HG02943 (cell line): Measurements from ENCODE around the gene ATM.
"Not testable (repeated sequence)": the region's sequence is repeated elsewhere in the genome, so short reads cannot be mapped to it uniquely, and the experiment has no call there.

Experiments used
- ATAC-seq: cut with Tn5 transposase; IDR thresholded peaks from one replicate; pipeline ENCODE4 v1.9.1; 2021; ENCODE audit warnings: mild to moderate bottlenecking, low read depth, moderate library complexity; ENCODE audit not compliant: unreplicated experiment

Gene ATM

GRCh38 chr11:108221371-108221770 lies 1.5 kb upstream of the ATM start:
- ATAC-seq, result no peak

GRCh38 chr11:108221911-108222573 lies 825 bp upstream of the ATM start:
- ATAC-seq, result no peak

DNA sequence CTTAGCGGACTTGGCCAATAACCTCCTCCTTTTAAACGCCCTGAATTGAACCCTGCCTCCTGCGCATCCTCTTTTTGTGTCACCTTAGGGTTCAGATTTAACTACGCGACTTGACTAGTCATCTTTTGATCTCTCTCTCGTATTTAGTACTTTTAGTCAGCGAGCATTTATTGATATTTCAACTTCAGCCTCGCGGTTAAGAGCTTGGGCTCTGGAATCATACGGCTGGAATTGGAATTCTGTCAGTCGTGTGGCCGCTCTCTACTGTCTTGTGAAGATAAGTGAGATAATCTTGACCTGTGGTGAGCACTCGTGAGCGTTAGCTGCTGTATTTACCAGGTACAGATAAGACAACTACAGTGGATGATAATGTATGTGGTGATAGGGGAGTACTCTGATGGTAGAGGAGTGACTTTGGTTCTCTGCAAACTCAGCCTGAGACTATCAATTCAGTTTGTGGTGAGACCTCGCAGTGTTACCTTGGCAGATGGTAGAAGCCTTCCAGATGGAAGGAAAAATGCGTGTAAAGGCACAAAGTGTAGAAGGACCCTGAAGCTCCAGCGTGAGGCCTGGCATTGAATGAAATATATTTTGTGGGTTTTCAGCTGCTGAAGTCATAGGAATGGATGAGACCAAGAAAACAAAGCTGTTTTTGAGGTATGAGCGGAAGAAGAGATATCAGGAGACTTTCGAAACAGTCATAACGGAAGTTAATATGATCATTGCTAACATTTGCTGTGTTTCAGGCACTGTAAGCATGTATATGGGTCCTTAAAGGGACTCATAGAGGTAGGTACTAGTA lies 682 bp downstream of the ATM start:
- ATAC-seq, result no peak

DNA sequence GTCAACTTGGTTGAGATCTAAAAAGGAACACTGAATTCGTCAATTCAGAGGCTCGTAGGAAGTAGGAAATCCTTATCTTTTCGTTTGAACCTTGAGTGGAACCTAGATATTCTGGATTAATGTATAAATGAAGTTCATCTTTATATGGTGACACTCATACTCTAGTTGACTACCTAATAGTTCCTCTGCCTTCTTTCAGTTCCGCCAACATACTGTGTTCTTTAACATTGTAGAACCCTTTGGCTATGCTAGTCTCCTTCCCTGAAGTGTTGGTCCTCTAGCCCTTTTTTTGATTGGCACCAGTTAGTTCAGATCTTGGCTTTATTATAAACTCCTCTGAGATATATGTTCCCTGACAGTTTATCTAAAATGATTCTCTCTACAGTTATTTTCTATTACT lies 1.5 kb downstream of the ATM start:
- ATAC-seq, result no peak

- no peak for ATAC-seq
Observed at GRCh38 chr11:108224911-108225786, 2.3 kb downstream of the ATM start.

DNA sequence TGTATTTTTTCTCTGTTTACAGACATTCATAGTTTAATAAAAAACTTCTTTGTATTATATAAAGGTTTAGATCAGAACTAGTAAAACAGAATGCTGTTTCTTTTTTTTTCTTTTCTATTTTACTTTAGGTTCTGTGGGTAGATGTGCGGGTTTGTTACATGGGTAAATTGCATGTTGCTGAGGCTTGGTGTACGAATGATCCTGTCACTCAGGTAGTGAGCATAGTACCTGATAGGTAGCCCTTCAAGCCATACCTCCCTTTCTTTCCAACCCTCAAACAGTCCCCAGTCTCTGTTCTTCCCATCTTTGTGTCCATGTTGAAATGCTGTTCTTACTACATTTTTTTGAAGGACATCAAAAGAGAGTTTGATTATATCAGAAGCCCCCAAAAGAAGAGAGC lies 3.2 kb downstream of the ATM start:
- ATAC-seq, result no peak

- ATAC-seq, result no peak
Observed at GRCh38 chr11:108228251-108228650, 5.4 kb downstream of the ATM start.

GRCh38 chr11:108233277-108233945 lies 10.5 kb downstream of the ATM start:
- no peak for ATAC-seq

GRCh38 chr11:108235192-108235591 lies 12.3 kb downstream of the ATM start:
- no peak for ATAC-seq

- no peak for ATAC-seq
Observed at GRCh38 chr11:108235633-108236032, 12.8 kb downstream of the ATM start.

GRCh38 chr11:108237058-108237481 lies 14.2 kb downstream of the ATM start:
- ATAC-seq, result peak; percentile 46

DNA sequence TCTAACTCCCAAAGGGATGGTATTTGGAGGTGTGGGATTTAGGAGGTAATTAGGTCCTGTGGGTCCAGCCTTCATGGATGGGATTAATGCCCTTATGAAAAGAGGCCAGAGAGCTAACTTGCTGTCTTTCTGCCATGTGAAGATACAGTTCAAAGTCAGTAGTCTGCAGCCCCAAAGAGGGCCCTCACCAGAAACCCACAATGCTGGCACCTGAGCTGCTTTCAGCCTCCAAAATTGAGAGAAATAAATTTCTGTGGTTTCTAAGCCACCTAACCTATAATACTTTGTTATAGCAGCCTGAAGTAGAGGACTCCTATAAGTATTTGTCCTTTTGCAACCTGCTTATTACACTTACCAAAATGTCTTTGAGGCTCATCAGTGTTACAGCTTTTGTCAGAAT lies 16.2 kb downstream of the ATM start:
- ATAC-seq, result no peak

DNA sequence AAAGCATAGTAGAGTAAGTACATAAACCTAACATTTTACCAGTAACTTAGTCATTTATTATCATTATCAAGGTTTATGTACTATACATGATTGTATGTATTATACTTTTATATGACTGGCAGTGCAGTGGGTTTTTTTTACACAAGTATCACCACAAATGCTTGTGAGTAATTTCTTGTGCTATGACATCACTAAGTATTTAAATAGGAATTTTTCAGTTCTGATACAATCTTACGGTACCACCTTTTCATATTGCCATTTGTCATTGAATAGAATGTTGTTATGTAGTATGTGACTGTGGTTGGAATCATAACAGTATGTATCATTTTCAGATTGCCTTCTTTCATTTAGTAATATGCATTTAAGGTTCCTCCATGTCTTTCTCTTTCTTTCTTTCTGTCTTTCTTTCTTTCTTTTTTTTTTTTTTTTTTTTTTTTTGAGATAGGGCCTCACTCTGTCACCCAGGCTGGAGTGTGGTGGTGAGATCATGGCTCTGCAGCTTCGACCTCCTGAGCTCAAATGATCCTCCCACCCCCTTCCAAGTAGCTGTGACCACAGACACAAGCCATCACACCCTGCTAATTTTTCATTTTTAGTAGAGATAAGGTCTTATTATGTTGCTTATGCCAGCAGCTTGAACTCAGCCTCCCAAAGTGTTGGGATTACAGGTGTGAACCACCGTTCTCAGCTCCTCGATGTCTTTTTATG lies 18.6 kb downstream of the ATM start:
- no peak for ATAC-seq

GRCh38 chr11:108242422-108242821 lies 19.6 kb downstream of the ATM start:
- no peak for ATAC-seq

GRCh38 chr11:108246308-108246707 lies 23.4 kb downstream of the ATM start:
- ATAC-seq, result no peak

GRCh38 chr11:108246885-108247284 lies 24.0 kb downstream of the ATM start:
- ATAC-seq, result no peak

DNA sequence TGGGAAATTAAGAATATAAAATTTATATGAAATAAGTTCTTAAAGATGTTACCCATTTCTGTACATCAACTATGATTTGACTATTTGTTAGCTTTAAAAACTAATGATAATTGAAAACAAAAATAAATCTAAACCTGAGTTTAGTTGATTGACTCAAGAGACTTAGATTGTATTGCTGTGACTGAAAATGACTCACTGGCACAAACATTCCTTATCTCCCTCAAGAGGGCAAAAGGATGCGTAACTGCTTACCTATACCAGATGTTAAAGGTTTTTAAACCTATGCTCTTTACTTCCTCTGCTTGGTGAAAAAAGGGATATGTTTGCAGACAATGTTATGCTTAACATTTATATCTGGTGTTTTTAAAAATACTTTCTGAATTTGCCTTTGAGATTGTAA lies 30.3 kb downstream of the ATM start:
- no peak for ATAC-seq

- no peak for ATAC-seq
Observed at GRCh38 chr11:108269583-108269982, 46.7 kb downstream of the ATM start.

GRCh38 chr11:108276985-108277616 lies 54.2 kb downstream of the ATM start:
- not testable (repeated sequence) for ATAC-seq

- ATAC-seq, result no peak
Observed at GRCh38 chr11:108278546-108278945, 55.7 kb downstream of the ATM start.
